Hypothalamus (tissue), 51 donors: ENCODE measurements around the gene HDAC4.

ENCODE experiments used
- DNase-seq, 51 donors: peaks; one replicate each; lab custom pipeline; 2025; lab: John Stamatoyannopoulos, UW

HDAC4 gene

DNA sequence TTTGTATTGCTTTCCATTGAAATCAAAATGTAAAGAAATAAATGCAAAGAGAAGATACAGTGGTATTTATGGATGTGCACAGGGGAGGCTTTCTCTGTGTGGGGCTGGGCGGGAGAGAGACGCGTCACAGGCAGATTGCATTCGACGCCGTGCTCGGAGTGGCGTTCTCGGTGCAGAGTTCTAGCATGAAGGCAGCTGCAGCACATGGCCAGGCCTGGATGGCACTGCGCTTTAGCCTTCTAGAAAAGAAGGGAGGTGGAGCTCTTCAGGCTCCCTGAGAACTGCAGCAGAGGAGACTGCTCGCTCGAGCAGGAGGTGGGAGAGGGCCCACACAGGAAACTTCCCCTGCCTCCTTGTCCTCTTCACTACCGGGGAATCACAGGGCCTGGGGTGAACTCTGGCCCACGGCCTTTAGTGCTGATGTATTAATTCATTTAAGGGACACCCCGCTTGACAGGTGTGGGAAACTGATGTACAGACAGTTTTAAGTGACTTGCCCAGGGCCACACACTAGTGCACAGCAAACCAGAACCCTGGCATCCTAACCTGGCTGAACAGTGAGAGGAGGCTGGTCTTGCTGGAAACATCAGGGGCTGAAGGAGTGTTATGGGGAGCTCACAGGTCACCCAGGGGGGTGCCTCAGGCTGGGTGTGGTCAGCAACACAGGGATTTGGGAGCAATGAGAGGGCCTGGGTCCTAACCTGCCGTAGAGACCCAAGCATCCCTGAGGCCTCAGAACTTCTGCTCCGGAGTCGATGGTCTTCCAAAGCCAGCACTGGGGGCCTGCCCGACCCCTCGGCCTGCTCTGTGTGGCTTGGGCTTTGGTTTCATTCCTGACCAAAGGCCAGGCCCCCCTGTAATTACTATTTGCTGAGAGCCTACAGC is 199.9 kb downstream of the HDAC4 start:
- no peak for DNase-seq

DNA sequence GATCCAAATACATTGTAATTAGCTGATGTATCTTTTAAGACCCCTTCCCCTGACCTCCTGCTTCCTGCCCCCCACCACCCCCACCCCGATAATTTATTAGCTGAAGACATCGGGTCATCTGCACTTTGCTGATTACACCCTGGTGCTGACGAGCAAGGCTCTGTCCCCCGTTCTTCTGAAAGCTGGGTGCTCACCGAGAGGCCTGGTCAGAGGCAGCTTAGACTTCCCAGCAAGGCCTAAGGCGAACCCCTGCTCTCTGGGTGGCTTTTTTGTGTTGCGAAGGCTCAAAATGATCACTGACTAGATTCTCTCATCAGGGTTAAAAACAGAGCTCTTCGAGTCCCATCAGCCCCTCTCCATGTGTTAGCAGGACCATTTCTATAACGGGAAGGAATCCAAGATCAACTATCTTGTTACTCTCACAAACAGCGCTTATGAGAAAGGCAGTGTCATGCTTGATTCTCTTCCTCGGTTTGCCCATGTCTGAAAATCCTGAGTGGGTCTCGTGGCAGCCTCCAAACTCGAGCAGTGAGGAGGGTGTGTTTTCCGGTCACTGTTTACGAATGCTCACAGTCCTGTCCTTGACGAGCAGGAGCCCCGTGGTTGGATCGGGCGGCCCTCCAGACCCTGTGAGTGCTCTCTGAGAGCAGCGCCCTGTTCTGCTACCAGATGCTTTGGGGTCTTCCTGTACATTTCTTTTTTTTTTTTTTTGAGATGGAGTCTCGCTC is 201.6 kb downstream of the HDAC4 start:
- DNase-seq: peak in 20 of 51 donors; percentile 29 to 69 (median 50)

GRCh38 chr2:239198221-239198620 is 202.6 kb downstream of the HDAC4 start:
- no peak for DNase-seq

- no peak for DNase-seq
Measured at GRCh38 chr2:239197146-239197545, 203.7 kb downstream of the HDAC4 start.

DNA sequence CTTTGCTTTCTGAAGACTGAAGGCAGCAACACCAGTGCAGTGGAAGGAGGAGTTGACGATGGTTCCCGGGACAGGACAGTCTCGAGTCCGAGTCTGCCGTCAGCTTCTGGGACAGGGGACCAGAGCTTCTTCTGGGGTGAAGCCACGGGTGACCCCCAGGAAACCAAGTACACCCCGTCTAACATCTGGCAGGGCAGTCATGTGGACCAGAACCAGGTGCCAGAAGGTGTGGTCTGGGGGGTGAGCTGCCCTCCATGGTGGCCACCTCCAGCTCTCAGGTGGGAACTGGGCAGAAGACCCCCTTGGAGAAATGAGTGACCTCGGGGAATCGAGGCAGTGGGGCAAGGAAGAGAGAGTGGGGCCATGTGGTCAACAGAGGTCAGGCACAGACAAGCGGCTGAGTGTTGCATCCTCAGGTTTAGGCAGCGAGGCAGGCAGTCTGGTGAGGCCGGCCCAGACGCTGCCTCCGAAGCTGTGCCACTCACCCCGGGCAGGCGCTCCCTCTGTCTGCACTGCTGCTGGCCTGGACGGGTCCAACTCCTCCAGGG is 204.3 kb downstream of the HDAC4 start:
- no peak for DNase-seq

DNA sequence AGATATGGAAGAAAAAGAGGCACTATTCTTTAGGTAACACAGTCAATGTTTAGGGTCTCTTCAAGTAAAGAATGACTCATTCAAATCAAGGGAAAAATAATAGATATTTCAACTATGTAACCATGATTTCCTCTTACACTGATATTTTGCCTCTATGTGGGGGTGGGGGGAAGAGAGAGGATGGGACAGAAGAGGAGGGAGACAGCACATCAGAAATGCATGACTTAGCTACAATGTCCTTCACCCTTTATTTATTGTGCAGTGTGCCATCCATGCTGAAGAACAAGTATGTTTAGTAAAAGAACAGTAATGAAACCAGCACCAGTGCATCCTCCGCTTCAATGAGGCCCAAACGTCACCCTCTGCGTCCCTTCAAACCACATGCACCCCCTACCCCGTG is 204.8 kb downstream of the HDAC4 start:
- DNase-seq: no peak

GRCh38 chr2:239195318-239195871 is 205.4 kb downstream of the HDAC4 start:
- peak in 29 of 51 donors; percentile 21 to 92 (median 62) for DNase-seq

DNA sequence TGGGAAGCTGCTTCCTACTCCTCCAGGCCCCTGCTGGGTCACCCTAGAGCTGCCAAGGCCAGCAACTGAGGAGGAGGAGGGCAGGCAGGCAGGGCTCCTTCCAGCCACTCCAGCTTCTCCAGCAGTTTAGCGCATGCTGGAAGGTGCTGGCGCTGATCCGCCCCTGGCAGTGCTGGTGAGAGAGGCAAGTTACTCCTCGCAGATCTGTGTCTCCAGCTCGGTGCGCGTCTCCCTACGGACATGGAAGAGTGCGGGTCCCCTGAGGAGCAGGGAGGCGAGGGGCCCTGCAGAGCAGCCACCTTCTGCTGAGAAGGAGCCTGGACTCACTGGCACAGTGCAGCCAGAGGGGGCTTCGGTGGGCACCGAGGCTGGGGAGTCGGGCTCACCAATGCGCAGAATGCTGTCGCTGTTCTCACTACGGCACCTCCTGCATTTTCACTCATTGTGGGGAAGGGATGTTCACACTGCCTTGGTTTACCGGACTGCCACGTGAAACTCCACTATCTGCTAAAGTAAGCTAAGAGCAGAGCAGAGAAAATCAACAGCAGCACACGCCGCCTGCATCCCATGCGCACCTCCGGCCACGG is 206.0 kb downstream of the HDAC4 start:
- DNase-seq: peak in 17 of 51 donors; percentile 30 to 78 (median 46)

GRCh38 chr2:239193925-239194677 is 206.7 kb downstream of the HDAC4 start:
- DNase-seq: peak in 24 of 51 donors; percentile 35 to 77 (median 56)

GRCh38 chr2:239193401-239193811 is 207.4 kb downstream of the HDAC4 start:
- peak in 25 of 51 donors; percentile 30 to 71 (median 53) for DNase-seq

DNA sequence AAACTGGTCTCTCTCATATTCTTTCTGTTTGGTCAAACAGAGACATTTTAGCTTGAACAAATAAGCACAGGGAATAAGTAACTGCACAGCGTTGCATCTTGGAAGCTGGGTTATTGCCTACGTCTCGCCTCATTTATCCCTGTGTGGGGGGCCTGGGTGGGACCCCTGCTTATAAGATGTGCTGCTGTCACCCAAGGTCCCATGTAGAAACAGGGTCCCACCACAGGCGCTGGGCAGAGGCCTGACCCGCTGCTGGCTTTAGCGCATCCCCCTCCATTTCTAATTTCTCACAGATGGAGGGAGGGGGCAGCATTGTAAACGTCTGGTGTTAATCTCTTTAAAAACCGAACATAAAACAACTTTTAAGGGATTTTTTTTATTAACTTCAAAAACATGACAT is 207.8 kb downstream of the HDAC4 start:
- no peak for DNase-seq

- no peak for DNase-seq
Measured at GRCh38 chr2:239192456-239192855, 208.4 kb downstream of the HDAC4 start.

GRCh38 chr2:239190921-239191885 is 209.6 kb downstream of the HDAC4 start:
- no peak for DNase-seq

- DNase-seq: peak in 5 of 51 donors; percentile 35 to 59 (median 44)
Measured at GRCh38 chr2:239190361-239190760, 210.5 kb downstream of the HDAC4 start.

DNA sequence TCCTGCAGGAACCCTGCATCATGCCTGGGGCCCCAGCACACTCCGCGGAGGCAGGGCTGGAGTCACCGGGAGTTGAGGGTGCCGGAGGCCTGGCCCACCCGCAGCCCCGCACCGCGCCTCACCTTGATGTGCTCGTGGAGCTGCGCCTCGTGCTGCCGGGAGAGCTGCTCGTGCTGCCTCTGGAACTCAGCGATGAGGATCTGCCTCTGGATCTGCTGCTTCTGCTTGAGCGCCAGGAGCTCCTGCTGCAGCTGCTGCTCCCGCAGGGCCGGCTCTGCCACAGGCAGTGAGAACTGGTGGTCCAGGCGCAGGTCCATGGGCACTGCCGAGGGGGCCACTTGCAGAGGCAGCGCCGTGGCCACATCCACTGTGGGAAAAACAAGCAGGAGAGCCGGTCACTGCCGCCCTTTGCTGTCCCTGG is 211.1 kb downstream of the HDAC4 start:
- no peak for DNase-seq

DNA sequence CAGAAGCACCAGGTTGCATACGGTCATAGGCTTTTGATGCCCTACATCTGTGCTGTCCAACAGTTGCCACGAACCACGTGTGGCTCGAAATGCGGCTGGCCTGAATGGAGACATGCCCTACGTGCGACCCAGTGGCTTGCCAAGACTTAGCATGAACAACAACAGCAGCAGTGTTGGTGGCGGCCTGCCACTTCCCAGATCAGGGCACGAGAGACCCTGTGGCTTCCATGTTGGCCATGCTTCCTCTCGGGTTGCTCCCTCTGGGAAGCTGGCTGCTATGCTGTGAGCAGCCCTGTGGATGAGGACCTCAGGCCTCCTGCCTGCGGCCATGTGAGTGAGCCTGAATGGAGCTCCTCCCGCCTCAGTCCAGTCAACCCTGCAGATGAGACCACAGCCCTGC is 212.3 kb downstream of the HDAC4 start:
- DNase-seq: no peak

GRCh38 chr2:239187464-239188253 is 213.2 kb downstream of the HDAC4 start:
- no peak for DNase-seq
